ENCODE data around the gene SH3PXD2B.

The SH3PXD2B gene

DNA sequence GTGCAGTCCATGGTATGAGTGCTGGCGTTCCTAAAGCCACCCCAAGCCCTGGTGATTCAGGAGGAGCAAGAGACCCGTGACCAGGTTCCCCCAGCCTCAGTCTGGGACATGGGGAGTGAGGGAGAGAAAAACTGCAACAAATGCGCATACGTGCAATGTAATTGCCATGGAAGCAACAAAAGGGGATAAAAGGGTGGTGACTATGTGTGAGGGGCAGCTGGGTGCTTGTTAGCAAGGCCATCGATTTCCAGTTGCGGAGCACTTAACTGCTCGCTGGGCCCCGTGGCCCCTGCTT lies 709 bp upstream of the SH3PXD2B start:
- no peak for TF ChIP-seq CTCF (IDR thresholded peaks at IDR 0.05; ENCODE audit: low read length, missing control alignments)
- DNase-seq (ENCODE audit: low read depth): no peak
- peak overlapping the region; percentile 55 for H3K4me3 ChIP-seq (replicated peaks; ENCODE audit: low read depth, low read length)

DNA sequence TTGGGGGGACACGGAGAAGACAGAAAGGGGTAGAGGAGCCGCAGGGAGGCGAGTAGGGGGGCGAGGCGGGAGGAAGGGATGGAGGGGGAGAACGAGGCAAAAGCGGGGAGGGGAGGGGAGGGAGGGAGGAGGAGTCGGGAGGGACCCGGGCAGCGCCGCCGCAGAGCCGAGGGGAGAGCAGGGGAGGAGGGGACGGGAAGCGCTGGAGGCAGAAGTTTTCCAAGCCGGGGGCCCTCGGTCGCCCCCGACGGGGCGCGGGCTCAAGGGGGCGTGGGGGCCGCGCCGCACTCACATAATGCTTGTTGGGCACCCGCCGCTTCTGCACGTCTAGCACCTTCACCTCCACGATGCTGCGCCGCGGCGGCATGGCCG lies 353 bp downstream of the SH3PXD2B start:
- H3K4me3 ChIP-seq (replicated peaks; ENCODE audit: low read depth, low read length): peak overlapping the region; percentile 99
- peak; percentile 56 for DNase-seq (ENCODE audit: low read depth)

GRCh38 chr5:172453206-172453985 lies 929 bp downstream of the SH3PXD2B start:
- DNase-seq (ENCODE audit: low read depth): peak; percentile 75
- H3K4me3 ChIP-seq (replicated peaks; ENCODE audit: low read depth, low read length): peak overlapping the region; percentile 99

More for the DNA sequence above, 353 bp downstream of the SH3PXD2B start:
- no peak for TF ChIP-seq CTCF (IDR thresholded peaks at IDR 0.05; ENCODE audit: low read length, missing control alignments)

GRCh38 chr5:172452398-172453205 lies 1.7 kb downstream of the SH3PXD2B start:
- peak; percentile 4 for TF ChIP-seq CTCF (IDR thresholded peaks at IDR 0.05; ENCODE audit: low read length, missing control alignments)
- H3K4me3 ChIP-seq (replicated peaks; ENCODE audit: low read depth, low read length): peak overlapping the region; percentile 99
- DNase-seq (ENCODE audit: low read depth): peak; percentile 75

More at GRCh38 chr5:172453206-172453985, 929 bp downstream of the SH3PXD2B start:
- peak; percentile 72 for TF ChIP-seq CTCF (IDR thresholded peaks at IDR 0.05; ENCODE audit: low read length, missing control alignments)

- no peak for TF ChIP-seq CTCF (IDR thresholded peaks at IDR 0.05; ENCODE audit: low read length, missing control alignments)
- peak; percentile 82 for DNase-seq (ENCODE audit: low read depth)
- peak overlapping the region; percentile 99 for H3K4me3 ChIP-seq (replicated peaks; ENCODE audit: low read depth, low read length)
These were observed 2.5 kb downstream of the SH3PXD2B start for GRCh38 chr5:172451771-172452197.

- peak overlapping the region; percentile 99 for H3K4me3 ChIP-seq (replicated peaks; ENCODE audit: low read depth, low read length)
These were observed 3.2 kb downstream of the SH3PXD2B start for GRCh38 chr5:172450861-172451695.

More at GRCh38 chr5:172450861-172451695, 3.2 kb downstream of the SH3PXD2B start:
- TF ChIP-seq CTCF (IDR thresholded peaks at IDR 0.05; ENCODE audit: low read length, missing control alignments): peak; percentile 76
- DNase-seq (ENCODE audit: low read depth): peak; percentile 71
